Ascending aorta (tissue), 2 donors: ENCODE results near the gene SLC9C1. TPM values are rescaled to one million over a fixed set of nuclear protein-coding genes. Genes with fewer than 3 reads are reported as not detected.

Experiments used
- DNase-seq, 2 donors: peaks; one replicate each; pipeline ENCODE4 v3.0.0-alpha.2; 2019; ENCODE audit warnings: low spot score in 2 of 2
- H3K27ac ChIP-seq, 2 donors: fragments of 200-600 bp; sonication (generic); one replicate each; pipeline ENCODE4 v1.5.1; 2016 to 2017; ENCODE audit warnings: mild to moderate bottlenecking in 1 of 2
- H3K27me3 ChIP-seq: fragments of 200-600 bp; sonication (generic); one replicate; pipeline ENCODE4 v1.5.1; 2017
- H3K36me3 ChIP-seq, 2 donors: fragments of 200-600 bp; sonication (generic); one replicate each; pipeline ENCODE4 v1.5.1; 2016
- H3K4me1 ChIP-seq, 2 donors: fragments of 200-600 bp; sonication (generic); one replicate each; pipeline ENCODE4 v1.5.1; 2016 to 2017; ENCODE audit warnings: mild to moderate bottlenecking in 1 of 2
- H3K4me3 ChIP-seq, 2 donors: fragments of 200-600 bp; sonication (generic); one replicate each; pipeline ENCODE4 v1.5.1; 2016 to 2017; ENCODE audit warnings: mild to moderate bottlenecking in 1 of 2
- H3K9me3 ChIP-seq, 2 donors: fragments of 200-600 bp; sonication (generic); one replicate each; pipeline ENCODE4 v1.5.1; 2016
- intact Hi-C: fragments of 100-400 bp; cut with DNase I; formaldehyde crosslinking; loops from one replicate; pipeline ENCODE4 v1.15.1; 2023
- total RNA-seq: library from RNA; depleted of rRNA; stranded (reverse); fragments of >200 nt; gene quantifications from one replicate; pipeline ENCODE4 v1.1.0, GENCODE V29; 2016
- TF ChIP-seq, protein P1 (sequence below), 3 experiments: fragments of 200-600 bp in 2 of 3; fragments of 450-650 bp in 1 of 3; sonication (generic) in 2 of 3; IDR thresholded peaks; one replicate each; pipeline ENCODE4 v1.5.1; 2016 to 2019; ENCODE audit warnings: antibody characterized with exemption in 3 of 3, mild to moderate bottlenecking in 1 of 3, moderate library complexity in 1 of 3

The SLC9C1 gene
- total RNA-seq, 1 donor from 2014 or later = 0.32 TPM

DNA sequence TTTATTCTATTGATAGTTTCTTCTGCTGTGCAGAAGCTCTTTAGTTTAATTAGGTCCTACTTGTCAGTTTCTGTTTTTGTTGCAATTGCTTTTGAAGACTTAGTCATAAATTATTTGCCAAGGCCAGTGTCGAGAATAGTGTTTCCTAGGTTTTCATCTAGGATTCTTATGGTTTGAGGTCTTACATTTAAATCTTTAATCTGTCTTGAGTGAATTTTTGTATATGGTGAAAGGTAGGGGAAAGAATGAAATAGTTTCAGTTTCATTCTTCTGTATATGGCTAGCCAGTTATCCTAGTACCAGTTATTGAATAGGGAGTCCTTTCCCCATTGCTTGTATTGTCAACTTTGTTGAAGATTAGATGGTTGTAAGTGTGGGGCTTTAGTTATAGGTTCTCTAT is 150.3 kb downstream of the SLC9C1 start:
- Histone ChIP-seq H3K27ac (no peak overlapping the region), H3K9me3 (peaks cover 0 to 18% of the 10 kb centered on the region in 2 donors), H3K27me3 (no peaks in the 10 kb centered on the region), H3K4me3 (no peak overlapping the region), H3K36me3 (no peaks in the 10 kb centered on the region), H3K4me1 (no peaks in the 10 kb centered on the region)
- TF ChIP-seq, protein P1, sequence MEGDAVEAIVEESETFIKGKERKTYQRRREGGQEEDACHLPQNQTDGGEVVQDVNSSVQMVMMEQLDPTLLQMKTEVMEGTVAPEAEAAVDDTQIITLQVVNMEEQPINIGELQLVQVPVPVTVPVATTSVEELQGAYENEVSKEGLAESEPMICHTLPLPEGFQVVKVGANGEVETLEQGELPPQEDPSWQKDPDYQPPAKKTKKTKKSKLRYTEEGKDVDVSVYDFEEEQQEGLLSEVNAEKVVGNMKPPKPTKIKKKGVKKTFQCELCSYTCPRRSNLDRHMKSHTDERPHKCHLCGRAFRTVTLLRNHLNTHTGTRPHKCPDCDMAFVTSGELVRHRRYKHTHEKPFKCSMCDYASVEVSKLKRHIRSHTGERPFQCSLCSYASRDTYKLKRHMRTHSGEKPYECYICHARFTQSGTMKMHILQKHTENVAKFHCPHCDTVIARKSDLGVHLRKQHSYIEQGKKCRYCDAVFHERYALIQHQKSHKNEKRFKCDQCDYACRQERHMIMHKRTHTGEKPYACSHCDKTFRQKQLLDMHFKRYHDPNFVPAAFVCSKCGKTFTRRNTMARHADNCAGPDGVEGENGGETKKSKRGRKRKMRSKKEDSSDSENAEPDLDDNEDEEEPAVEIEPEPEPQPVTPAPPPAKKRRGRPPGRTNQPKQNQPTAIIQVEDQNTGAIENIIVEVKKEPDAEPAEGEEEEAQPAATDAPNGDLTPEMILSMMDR (IDR thresholded peaks at IDR 0.05) = no peak
- DNase-seq = no peak
- intact Hi-C loops = no loop called here

DNA sequence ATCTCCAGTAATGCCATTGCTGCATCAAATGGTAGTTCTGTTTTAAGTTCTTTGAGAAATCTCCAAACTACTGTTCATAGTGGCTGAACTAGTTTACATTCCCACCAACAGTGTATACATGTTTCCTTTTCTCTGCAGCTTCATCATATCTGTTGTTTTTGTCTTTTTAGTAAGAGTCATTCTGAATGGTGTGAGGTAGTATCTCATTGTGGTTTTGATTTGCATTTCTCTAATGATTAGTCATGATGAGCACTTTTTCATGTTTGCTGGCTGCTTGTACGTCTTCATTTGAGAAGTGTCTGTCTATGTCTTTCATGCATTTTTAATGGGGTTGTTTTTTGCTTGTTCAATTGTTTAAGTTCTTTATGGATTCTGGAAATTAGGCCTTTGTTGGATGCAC is 150.8 kb downstream of the SLC9C1 start:
- no peak for DNase-seq
- no peaks in the 10 kb centered on the region for H3K4me1 ChIP-seq
- no peaks in the 10 kb centered on the region for H3K36me3 ChIP-seq
- no peak overlapping the region for H3K27ac ChIP-seq
- peaks cover 0 to 18% of the 10 kb centered on the region in 2 donors for H3K9me3 ChIP-seq
- no peak overlapping the region for H3K4me3 ChIP-seq
- intact Hi-C loops = no loop called here
- TF ChIP-seq, protein P1 (IDR thresholded peaks at IDR 0.05) = no peak
- H3K27me3 ChIP-seq = no peaks in the 10 kb centered on the region

DNA sequence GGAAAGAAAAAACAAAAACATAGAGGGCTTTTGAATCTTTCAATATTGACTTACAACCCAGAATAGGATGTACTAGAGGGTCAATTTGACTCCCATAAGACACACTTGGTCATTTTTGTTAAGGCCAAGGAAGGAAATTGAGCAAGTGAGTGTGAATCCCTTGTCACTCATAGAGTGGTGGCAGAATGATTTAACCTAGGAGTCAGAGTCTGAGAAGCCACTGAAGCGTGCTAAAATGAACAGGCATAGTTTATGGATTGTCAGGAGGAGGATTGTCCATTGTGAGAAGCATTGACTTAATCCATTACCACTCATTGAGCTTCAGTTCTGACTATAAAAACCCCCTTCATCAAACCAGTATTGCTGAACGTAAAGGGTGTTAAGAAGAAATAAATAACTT is 152.7 kb downstream of the SLC9C1 start:
- no peaks in the 10 kb centered on the region for H3K27me3 ChIP-seq
- no peaks in the 10 kb centered on the region for H3K36me3 ChIP-seq
- H3K27ac ChIP-seq = no peak overlapping the region
- no peak for DNase-seq
- no peak overlapping the region for H3K4me3 ChIP-seq
- H3K4me1 ChIP-seq = no peaks in the 10 kb centered on the region
- intact Hi-C loops = no loop called here
- peaks cover 0 to 8% of the 10 kb centered on the region in 2 donors for H3K9me3 ChIP-seq
- TF ChIP-seq, protein P1 (IDR thresholded peaks at IDR 0.05) = no peak

DNA sequence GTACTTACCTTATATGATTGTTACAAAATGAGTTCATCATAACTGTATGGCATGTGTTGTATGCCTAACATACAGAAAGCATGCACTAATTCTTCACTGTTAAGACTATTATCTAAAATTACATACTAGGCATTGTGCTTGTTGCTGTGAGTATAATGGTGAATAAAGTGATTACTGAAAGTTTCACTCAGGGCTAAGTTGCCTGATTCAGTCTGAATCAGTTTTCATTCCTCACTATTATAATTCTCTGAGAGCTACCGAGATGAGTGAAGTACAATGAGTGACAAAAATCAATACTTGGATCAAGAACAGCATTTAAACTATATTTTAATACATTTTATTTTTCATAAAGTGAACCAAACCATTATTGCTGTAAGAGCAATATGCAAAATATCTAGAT is 153.4 kb downstream of the SLC9C1 start:
- H3K27me3 ChIP-seq = no peaks in the 10 kb centered on the region
- no peak overlapping the region for H3K27ac ChIP-seq
- no peak for DNase-seq
- H3K4me3 ChIP-seq = no peak overlapping the region
- intact Hi-C loops = no loop called here
- H3K9me3 ChIP-seq = peaks cover 0 to 8% of the 10 kb centered on the region in 2 donors
- H3K4me1 ChIP-seq = no peaks in the 10 kb centered on the region
- no peaks in the 10 kb centered on the region for H3K36me3 ChIP-seq
- TF ChIP-seq, protein P1 (IDR thresholded peaks at IDR 0.05) = no peak

DNA sequence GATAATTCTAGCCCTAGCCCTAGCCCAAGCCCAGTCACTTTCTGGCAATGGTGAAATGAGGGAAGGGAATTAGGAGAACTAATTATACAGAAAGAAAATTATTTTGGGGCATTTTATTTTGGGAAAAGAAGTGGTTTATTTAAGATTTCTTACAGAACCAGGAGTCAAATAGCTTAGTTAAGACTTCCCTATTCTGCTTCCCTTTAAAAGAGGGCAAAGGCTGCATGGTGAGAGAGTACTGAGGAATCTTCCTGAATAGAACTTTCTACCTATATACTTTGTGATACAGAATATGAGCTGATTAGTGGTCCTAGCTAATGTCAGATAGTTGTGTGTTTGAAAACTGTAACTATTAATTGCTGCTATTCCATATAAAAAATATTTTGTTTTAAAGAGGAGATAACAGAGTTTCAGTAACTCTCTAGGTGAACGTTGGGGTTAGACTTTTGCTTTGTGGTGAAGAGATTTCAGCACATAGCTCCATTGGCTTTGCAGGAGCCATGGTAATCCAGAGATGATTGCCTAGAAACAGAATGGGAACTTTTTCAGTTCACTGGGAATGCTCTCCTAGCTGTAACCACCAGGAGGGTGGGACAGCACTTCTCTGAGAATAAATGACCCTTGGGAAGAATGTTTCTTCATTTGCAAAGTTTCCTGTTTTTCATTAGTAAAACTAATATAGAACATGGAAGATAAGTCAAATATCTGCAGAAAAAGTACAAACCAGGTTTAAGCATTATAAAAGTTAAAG is 155.6 kb downstream of the SLC9C1 start:
- intact Hi-C loops = no loop called here
- H3K27ac ChIP-seq = no peak overlapping the region
- TF ChIP-seq, protein P1 (IDR thresholded peaks at IDR 0.05) = no peak
- no peaks in the 10 kb centered on the region for H3K9me3 ChIP-seq
- no peaks in the 10 kb centered on the region for H3K4me1 ChIP-seq
- no peak for DNase-seq
- H3K36me3 ChIP-seq = no peaks in the 10 kb centered on the region
- no peak overlapping the region for H3K4me3 ChIP-seq
- H3K27me3 ChIP-seq = no peaks in the 10 kb centered on the region
